HG03097 (cell line): ENCODE measurements around the gene HYDIN.

Experiments used
- ATAC-seq: cut with Tn5 transposase; IDR thresholded peaks from one replicate; pipeline ENCODE4 v1.9.1; 2021; ENCODE audit not compliant: unreplicated experiment, low FRiP score

Gene HYDIN

GRCh38 chr16:70770291-70770625 lies 460.3 kb downstream of the HYDIN start:
- ATAC-seq, result no peak

- ATAC-seq, result no peak
Measured at GRCh38 chr16:70769761-70770160, 460.8 kb downstream of the HYDIN start.

DNA sequence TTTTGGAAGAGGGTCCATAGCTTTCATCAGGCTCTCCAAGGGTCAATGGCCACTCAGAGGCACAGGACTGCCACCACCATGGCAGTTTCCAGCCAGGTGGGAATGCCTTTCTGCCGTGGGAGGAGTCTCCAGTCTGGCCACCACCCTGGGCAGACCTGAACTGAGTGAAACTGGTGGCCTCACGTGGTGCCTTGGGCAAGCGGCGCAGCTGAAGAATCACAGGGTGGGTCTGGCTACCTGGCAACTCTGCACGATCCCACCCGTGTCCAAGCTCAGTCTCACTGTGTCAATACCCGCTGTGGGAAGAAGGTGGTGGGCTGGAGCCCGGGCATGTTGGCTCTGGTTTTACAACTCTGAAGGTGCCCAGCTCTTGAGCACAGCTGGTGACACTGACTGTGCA lies 461.4 kb downstream of the HYDIN start:
- no peak for ATAC-seq

DNA sequence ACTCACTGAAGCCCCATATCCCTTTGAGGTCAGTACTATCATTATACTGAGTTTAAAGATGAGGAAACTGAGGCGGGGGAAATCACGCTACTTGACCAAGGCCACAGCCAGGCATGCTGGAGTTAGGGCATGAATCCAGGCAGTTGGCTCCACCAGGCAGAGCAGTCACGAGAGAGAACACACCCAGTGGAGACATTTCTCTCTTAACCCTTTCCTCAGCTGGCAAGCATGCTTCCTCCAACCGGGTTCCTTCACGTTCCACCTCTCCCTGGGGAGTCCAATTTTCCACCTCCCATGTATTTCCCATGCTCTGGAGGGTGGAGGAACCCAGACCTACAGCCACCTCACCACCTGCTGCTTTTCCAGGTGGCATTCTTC lies 462.3 kb downstream of the HYDIN start:
- ATAC-seq, result no peak

DNA sequence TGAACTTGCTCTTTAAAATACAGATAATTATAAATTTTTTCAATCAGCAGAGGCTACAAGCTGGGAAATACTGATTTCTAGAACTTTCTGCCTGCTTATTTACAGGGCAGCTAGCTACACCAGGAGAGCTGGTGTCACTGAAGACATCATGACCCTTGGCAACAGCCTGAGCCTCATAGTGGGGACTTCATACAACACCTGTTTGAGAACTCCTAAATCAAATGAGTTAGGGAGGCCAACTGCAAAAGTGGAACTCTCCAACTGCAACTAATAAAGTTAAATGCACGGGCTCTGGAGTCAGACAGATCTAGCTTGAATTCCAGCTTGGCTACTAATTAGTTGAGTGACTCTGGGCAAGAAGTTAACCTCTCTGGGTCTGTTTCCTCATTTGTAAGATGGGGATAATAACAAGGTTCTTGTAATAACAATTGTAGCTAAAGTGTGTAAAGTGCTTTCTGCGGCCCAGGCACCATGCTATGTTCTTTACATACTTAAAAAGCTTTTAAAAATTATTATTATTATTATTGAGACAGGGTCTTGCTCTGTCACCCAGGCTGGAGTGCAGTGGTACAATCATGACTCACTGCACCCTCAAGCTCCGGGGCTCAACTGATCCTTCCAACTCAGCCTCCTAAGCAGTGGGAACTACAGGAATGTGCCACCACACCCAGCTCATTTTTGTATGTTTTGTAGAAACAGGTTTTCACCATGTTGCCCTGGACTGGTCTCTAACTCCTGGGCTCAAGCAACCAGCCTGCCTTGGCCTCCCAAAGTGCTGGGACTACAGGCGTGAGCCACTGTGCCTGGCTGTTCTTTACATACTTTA lies 462.9 kb downstream of the HYDIN start:
- no peak for ATAC-seq

- no peak for ATAC-seq
Measured at GRCh38 chr16:70766658-70767057, 463.9 kb downstream of the HYDIN start.

DNA sequence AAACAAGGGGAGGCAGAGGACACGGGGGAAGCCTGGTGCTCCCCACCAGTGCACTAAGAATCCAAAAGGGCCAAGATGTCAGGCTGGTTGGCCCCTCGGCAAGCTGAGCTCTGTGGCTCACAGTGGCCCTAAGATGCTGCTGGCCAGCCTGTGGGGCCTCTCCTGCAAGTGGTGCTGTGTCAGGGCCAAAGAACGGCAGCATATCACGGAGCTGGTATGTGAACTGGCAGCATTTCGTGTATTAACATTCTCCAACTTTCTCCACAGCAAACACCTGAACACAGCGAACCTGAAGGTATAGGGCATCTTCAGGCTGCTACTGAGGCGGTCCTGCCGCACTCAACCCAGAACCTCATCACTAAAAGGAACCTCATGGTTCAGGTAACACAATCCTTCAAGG lies 464.3 kb downstream of the HYDIN start:
- ATAC-seq, result no peak

DNA sequence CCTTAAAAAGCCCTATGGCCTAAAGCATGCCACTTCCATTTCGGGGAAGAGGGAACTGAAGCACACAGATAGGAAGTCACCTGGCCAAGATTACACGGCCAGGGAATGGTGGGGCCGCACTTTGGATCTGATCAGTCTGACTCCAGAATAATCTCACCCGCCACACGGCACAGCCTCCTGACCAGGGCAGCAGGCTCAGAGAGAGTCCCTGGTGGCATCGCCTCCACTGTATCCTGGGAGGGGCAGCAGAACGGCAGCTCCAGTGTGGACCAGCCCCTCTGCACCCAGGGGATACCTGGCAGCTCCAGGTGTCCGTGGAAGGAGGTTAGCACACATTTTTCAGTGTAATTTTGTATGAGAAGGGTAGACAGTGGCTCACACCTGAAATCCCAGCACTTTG lies 465.0 kb downstream of the HYDIN start:
- ATAC-seq, result no peak

- no peak for ATAC-seq
Measured at GRCh38 chr16:70764632-70765031, 465.9 kb downstream of the HYDIN start.

- no peak for ATAC-seq
Measured at GRCh38 chr16:70760221-70760620, 470.3 kb downstream of the HYDIN start.

DNA sequence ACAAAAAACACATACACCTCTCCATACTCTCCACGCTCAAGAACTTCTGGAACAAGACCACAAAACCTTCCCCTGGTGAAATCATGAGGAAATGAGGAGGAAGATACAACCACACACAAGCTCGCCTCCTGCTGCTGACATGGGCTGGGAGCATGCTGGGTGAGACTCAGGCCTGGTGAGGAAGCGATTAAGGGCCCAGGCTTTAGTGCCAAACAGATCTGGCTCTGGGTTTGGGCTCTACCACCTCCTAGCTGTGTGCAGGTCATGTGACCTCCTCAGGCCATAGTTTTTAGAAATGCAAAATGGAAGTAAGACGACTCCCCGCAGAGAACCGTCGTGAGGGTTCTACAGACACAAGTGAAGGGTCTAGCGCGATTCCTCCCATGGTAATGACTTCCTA lies 470.9 kb downstream of the HYDIN start:
- ATAC-seq, result no peak

DNA sequence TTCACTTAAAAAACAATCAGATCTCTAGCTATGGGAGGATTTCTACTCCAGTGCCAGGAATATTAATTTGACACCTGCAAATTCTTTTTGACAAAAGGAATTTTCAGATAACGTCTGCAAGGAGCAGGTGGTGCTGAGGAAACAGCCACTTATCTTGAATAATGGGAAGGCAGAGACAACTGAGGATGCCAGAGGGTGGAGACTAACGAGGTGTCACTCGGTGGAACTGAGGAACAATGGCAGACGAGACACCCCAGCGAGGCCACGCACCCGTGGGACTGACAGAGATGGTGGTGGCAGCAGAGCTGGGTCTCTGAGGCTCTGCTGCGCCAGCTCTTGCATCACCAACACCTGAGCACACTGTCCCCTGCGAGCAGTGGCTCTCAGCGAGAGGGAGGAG lies 471.7 kb downstream of the HYDIN start:
- no peak for ATAC-seq
